Measurements from ENCODE around the gene MINK1.
"Not testable (repeated sequence)": the region's sequence is repeated elsewhere in the genome, so short reads cannot be mapped to it uniquely, and the experiment has no call there.

Gene MINK1

DNA sequence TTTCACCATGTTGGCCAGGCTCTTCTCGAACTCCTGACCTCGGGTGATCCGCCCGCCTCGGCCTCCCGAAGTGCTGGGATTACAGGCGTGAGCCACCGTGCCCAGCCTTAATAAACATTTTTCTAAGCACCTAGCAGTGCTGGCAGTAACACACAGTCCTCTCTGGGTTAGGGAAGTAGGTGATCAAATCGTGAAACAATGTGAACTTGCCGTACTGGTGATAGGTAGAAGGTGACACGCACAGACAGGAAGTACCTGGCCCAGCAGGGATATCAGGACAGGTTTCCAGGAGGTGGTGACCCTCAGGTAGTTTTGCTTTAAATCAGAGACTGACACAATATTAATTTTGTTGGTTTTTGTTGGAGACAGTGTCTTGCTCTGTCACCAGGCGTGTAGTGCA, 21.7 kb upstream of the MINK1 start:
- no peak for DNase-seq (ENCODE audit: low read depth, low spot score)

DNA sequence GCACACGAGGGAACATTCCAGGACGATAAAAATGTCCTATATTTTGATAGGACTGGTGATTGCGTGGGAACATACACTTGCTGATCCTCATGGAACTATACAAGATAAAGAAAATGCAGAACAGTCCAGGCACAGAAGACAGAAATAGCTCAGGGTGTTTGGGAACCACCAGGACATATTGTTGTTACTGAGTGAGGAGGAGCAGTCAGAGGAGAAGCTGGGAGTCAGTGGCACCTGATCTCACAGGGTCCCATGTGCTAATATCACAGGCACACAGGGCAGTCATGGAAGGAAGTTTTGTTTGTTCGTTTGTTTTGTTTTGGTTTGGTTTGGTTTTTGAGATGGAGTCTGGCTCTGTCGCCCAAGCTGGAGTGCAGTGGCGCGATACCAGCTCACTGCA, 20.4 kb upstream of the MINK1 start:
- no peak for DNase-seq (ENCODE audit: low read depth, low spot score)

DNA sequence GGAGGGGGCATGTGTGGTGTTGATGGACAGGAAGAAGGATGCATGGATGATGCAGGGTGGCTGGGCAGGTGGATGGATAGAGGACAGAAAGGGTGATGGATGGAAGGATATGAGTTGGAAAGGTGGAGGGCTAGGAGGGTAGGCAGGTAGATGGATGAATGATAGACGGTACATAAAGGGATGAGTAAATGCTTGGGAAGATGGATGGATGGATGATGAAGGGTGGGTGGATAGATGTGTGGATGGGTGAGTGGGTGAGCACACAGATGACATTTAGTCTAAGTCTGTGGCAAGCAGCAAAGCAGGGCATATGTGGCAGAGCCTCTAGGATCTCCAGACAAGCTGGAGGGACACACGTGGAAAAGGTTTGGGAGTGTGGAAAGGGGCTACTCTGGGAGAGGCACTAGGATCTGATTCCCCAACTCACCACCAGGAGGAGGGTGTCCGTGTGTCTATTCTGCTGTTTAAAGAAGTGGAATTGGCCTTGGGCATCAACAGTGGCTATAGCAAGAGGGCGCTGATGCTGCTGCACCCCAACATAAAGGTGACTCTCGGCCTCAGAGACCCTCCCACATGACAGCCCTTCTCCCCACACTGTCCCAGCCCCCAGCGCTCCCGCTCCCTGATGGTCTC, 18.0 kb upstream of the MINK1 start:
- DNase-seq (ENCODE audit: low read depth, low spot score) = no peak

DNA sequence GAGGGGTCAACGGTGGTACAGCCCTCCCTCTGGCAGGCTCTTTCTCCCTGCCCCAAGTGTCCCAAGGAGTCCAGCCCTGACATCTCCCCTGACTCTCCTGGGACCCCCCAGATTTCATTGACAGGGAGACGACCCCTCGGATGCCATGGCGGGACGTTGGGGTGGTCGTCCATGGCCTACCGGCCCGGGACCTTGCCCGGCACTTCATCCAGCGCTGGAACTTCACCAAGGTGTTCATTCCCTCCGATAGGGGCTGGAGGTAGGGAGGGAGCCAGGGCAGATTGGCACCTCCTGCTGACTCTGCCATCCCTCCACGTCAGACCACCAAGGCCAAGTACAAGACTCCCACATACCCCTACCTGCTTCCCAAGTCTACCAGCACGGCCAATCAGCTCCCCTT, 16.3 kb upstream of the MINK1 start:
- DNase-seq (ENCODE audit: low read depth, low spot score) = no peak

DNA sequence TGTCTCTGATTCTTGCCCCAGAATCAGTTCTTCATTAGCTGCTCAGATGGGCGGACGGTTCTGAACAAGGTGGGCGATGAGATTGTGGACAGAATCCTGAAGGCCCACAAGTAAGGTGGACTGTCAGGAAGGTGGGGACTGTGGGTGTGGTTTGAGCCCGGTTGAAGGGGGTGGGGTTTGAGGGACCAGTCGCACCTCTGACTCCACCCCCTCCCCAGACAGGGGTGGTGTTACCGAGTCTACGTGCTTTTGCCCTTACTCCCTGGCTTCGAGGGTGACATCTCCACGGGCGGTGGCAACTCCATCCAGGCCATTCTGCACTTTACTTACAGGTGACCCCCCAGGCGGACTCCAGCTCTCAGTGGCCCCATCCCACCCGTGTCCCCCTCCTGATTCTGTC, 14.9 kb upstream of the MINK1 start:
- DNase-seq (ENCODE audit: low read depth, low spot score) = no peak

DNA sequence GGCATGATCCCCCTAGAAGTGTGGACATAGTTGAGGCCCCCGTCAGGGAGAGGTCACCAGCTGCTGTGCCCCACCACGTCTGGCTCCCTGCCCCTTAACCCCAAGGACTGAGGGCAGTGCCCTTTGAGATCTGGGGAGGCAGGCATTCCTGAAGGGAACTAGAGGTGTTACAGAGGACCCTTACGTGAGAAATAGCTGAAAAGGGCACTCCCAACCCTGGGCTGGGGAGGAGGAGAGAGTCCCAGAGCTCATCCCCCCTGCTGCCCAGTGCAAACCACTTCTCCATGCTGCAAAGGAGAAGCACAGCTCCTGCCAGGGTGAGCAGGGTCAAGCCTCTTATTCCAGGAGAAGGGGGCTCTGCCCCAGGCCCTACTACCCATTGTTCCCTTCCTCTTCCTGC, 10.3 kb upstream of the MINK1 start:
- no peak for DNase-seq (ENCODE audit: low read depth, low spot score)

DNA sequence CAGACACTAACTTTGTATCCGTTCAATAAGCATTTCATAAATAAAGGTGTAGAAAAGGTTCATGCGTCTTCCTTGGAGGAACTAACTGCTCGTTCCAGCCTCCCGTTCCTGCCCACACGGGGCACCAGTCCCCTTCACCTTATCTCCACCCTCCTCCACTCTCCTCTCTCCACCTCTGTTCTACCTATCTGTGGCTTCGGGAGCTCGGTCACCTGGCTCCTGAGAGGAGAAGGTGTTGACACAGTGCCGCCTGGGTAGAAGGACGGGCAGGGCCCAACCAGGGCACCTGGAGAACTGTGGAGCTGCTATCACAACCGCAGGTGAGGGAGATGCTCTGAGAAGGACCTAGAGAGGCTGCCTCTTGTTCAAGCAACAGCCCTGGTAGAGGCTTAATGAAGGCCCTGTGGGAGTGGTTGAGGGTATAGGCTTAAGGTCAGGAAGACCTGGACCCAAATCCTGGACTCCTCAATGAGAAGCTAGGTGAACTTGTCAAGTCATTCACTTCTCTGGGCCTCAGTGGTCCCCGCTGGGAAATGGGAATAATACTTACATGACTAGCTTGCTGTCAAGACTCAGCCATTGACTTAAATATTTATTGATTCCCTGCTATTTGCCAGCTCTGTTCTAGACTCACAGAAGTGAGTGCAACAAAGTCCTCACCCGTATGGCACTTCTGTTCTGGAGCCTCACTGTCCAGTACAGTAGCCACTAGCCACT, 9.6 kb upstream of the MINK1 start:
- DNase-seq (ENCODE audit: low read depth, low spot score) = no peak

DNA sequence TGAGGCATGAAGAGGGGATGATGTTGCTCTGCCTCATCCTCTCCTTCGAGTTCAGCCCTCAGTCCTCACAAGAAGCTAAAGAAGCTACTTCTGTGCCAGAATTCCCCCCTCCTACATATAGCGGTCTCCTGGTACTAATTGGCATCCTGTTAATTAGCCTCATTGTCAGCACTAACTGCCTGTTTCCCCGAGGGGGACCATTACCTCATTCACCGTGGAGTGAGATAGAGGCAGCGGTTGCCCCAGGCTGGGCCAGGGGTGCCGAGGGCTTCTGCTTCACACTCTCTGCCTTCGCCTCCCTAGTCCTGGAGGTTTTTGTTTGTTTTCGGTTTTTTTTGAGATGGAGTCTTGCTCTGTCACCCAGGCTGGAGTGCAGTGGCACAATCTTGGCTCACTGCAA, 5.7 kb upstream of the MINK1 start:
- DNase-seq (ENCODE audit: low read depth, low spot score) = no peak

DNA sequence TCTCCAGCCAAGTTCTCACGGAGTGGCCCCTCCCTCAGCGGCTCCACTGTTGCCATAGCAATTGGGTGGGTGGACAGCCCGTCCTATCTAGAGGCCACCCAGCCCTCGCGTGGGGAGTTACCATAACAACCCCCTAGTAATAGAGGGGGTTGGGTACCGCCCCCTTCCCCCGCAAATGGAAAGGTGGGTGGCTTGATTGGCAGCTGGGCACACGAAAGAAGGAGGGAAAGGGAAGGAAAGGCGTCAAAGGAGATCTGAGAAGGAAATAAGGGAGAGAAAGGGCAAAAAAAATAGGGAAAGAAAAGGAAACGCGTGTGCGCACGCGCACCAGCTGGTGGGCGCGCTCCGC, 337 bp upstream of the MINK1 start:
- DNase-seq (ENCODE audit: low read depth, low spot score) = not testable (repeated sequence)

DNA sequence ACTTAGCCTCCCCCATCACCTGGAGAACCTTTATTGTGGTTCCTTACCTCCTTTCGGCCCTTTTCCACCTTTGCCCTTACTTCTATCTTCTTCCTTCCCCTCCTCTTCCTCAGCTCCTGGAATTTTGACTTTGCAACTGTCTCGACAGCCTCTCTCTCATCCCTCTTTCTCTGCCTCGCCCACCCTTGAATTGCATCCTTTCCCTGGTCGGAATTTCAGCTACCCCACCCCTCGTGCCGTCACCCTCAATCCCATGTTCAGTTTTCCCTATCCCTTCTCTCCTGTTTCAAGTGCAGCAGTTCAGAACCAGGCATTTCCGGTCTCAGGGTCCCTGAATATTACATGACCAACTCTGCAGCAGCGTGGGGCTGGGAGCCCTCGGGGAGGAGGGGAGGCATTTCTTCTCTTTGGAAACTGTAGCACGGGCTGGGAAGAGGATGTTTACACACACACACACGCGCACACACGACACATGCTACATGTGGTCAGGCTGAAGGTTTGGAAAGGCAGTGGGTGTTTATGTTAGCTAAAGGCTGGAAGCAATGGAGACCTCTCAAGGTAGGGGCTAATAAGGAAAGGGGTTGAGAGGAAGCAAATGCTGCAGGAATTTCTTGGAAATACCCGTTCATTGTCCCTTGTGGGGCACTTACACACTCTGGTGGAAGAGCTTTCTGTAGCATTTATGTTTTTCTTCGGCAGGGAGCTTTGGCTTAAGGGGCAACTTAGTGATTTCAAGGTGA, 971 bp downstream of the MINK1 start:
- DNase-seq (ENCODE audit: low read depth, low spot score) = no peak

DNA sequence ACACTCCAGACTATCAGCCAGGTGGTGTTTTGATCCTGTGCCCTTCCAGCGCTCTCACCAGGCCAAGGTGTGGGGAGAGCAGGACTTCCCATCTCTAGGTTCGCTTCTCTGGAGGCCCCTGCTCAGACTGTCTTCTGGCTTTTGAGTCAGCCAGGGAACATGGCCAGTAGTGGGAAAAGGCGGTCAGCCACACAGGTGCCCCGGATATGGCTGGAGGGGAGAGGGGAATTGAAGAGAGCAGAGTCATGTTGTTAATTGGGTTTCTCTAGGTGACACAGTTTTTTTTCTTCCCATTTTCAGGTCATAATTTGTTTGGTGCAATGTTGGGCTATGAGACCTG, 1.5 kb downstream of the MINK1 start:
- no peak for DNase-seq (ENCODE audit: low read depth, low spot score)

DNA sequence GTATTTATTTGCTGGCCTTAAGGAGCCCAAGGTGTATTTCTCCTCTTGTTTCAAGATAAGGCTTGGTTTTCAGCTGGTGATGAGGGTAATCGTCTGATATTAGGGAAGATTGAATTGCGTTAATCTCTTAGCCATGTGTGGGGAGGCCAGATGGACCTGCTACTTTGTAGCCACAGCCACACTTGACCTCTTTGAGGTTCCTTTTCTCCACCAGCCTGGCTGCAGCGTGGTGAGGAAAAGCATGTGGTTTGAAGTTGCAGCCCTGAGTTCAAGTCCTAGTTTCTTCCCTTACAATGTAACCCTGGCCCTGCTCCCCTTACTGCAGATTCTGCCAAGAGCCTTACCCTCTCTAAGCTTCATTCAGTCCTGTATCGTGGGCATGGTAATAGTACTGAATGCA, 3.1 kb downstream of the MINK1 start:
- DNase-seq (ENCODE audit: low read depth, low spot score) = no peak

DNA sequence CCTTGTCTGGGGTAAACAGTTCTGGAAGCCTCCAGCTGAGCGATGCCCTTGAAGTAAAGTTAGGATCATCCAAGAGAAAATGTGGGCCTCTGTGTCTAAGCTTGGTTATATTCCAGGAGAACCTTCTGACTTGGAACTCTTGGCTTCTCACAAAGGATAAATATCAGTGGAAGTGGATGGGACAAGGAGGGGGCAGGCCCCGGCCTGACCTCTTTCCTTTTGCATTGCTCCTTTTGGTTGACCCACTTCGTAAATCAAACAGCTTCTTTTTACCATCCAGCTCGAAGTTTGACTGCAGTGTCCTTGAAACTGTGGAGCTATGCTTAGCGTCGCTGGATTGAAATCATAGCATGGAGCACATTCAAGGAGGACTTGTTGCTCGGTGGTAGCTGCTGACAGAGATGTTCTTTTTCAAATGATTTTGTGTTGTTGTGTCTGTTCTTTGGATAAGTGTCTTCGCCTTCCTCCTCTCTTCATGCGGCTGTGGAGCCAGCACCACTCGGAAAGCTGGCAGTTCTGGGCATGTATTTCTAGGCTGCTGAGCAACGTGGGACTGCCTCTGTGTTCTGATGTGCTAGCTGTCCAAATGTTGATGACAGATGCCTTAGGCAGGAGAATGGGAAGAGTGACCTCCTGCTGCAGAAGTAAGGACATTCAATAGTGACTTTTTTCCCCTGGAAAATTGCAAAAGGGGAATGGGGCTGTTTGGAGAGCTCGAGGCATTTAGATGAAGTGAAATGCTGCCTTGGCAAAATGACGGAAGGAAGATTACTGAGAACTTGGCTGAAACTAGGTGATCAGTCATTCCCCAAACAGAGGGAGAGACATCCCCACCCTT, 4.5 kb downstream of the MINK1 start:
- no peak for DNase-seq (ENCODE audit: low read depth, low spot score)

DNA sequence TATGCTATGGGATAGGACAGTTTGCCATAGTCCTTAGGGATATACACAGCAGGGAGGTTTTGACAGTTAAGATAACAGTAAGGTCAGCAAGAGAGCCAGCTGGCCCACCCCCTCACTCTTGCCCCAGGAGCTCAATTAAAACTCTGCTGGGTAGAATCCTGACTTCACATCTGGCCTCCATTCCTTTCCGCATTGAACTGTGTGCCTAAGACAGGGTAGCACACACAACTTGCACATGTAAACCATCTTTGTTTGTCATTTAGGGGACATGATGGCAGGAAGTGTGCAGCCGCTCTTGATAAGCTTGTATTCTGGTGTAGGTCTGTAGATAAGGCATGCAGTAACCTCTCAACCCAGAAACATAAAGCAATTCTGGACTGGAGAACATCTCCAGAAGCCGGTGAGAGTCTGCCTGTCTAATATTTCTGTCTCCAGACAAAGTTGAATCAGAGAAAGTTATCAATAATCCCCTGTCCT, 5.2 kb downstream of the MINK1 start:
- DNase-seq (ENCODE audit: low read depth, low spot score) = no peak

DNA sequence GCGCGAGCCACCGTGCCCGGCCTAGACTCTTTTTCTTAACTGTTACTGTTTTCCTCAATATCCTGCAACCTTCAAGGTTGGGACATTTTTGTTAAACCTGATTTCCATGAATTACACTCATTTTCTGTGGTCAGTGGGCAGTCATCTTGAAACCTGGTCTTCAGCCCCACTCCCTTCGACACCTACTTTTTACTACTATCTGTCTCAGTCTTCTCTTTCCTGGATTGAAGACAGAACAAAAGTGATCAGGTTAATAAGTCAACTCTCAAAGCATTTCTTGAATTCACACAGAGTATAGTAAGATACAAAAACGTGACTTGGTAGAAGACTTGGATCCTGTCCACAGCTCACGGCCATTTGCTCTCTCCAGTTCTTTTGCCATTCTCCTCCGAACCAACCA, 6.1 kb downstream of the MINK1 start:
- DNase-seq (ENCODE audit: low read depth, low spot score) = no peak

DNA sequence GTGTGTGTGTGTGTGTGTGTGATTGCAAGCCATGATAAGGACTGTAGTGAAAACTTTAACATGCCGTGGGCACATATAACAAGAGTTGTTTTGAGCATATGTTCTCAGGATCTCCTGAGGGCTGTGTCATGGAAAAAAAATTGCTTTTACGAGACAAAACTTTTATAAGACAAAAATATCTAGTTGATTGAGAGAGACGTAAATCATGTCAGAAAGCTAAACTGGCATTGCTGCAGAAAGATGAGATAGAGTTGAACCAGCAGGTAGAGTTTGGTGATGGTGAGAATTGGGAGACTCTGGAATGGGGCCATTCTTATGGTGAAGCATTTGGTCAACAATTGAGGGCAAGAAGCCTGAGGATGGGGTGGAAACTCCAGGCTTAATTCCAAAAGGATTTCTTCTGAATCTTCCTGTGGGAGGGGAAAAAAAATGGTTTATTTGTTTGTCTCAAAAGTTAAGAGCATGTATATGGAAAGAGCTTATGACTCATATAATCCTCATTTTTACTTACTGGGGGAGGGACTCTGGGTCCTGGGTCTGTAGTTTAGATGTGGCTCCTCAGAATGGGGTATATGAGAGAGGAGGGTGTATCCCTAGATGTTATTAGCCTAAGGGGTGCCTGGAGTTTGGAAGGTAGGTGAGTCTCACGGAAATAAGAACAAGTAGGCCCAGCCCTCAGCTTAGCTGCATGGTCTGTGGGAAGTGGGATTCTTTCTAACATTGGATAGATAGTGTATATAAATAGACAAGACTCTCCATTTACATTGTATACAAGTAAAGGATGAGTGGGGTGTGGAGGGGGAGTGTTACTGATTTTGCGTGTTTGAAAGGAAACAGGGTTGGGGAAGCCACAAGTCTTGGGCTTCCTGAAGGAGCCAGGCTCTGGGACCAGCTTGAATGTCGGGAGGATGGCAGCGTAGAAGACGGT, 7.1 kb downstream of the MINK1 start:
- no peak for DNase-seq (ENCODE audit: low read depth, low spot score)

DNA sequence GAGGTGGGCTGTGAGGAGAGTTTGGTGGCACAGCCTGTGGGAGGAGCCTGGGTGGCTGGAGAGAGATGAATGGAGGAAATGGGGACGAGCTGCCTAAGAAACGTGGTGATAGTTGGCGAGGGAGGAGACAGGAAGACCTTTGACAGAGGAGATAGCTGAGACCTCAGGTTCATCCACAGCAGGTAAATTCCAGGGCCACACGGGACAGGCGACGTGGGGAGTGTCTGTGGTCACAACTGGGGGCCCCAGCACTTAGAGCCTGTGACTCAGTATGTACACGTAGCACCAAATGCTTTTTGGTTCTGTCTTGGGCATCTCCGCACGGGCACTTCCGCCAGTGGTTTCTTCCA, 7.7 kb downstream of the MINK1 start:
- no peak for DNase-seq (ENCODE audit: low read depth, low spot score)

DNA sequence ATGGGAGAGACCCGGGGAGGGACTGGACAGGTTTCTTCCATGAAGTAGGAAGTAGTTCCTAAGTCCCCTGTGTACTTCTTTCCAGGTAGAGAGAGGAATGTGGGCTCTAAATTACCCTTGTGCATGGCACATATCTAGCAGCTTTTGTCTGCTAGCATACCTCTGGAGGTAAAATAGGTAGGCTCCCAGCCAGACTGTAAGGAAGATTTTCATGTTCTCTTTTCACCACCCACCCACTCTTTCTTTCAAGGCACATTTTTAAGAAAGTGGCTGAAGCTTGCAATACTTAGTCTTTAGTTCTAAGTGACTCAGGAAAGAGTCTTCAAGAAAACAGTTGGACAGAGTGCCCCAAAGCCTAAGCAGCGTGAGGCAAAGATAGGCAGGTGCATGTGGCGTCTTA, 9.2 kb downstream of the MINK1 start:
- DNase-seq (ENCODE audit: low read depth, low spot score) = no peak

DNA sequence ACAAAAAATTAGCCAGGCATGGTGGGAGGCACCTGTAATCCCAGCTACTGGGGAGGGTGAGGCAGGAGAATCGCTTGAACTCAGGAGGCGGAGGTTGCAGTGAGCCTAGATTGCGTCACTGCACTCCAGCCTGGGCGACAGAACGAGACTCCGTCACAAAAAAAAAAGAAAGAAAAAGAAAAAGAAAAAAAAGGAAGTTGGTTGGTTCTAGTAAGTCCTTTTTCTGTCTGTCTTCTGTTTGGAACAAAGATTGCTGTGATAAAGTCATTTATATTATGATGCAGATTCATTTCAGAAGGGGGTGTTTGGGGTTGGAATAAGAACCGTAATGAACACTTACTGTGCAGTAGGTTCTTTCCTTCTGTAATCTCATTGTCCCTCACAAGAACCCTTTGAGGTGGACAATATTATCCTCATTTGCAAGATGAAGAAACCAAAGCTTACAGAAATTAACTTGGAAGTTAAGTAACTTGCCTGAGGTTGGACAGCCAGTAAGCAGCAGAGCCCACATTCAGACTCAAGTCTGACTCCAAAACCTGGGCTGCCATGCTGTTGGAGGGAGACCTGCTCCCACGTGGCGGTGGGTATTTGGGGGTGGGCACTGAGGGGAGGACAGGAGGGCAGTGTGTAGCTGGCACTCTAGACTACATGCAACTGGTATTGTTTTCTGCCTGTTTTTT, 10.3 kb downstream of the MINK1 start:
- no peak for DNase-seq (ENCODE audit: low read depth, low spot score)

DNA sequence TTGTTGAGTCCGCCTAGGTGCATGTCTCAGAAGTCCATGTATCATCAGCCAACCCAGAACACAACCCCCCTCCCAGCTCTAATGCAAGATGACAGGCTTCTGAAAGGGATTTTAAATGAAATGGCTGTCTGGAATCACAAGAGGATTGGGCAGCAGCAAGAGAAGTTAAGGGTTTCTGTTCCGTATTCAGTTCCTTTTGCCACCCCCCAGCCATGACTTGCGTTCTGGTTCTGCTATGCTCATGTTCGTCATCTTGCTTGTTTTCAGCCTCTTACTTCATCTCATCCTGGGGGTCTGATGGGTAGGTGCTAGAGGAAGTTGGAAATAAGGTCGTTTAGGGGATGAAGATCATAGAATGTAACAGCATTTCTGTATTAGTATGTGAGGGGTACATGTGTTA, 12.0 kb downstream of the MINK1 start:
- DNase-seq (ENCODE audit: low read depth, low spot score) = no peak

Measured in brain pericyte (primary cell).